ENCODE data around the gene SLC22A23.

DNA sequence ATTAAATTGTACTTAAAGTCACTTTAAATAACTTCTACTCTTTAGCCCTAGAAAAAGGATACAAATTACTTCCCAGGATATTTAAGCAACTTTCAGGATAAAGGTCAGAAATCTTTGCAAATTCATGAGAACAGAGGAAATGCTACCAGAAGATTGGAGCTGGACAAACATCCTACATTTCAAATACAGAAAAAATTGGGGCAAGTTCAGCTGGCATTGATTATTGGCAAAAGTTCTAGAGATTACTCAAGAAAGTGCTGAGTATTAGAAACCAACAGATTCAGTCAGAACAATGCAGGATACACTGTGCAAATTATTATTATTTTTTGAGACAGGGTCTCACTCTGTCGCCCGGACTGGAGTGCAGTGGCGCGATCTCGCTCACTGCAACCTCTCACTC lies 6.0 kb downstream of the SLC22A23 start:
- no peak for TF ChIP-seq POLR2A (IDR thresholded peaks at IDR 0.05)
- TF ChIP-seq, protein P1, sequence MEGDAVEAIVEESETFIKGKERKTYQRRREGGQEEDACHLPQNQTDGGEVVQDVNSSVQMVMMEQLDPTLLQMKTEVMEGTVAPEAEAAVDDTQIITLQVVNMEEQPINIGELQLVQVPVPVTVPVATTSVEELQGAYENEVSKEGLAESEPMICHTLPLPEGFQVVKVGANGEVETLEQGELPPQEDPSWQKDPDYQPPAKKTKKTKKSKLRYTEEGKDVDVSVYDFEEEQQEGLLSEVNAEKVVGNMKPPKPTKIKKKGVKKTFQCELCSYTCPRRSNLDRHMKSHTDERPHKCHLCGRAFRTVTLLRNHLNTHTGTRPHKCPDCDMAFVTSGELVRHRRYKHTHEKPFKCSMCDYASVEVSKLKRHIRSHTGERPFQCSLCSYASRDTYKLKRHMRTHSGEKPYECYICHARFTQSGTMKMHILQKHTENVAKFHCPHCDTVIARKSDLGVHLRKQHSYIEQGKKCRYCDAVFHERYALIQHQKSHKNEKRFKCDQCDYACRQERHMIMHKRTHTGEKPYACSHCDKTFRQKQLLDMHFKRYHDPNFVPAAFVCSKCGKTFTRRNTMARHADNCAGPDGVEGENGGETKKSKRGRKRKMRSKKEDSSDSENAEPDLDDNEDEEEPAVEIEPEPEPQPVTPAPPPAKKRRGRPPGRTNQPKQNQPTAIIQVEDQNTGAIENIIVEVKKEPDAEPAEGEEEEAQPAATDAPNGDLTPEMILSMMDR (IDR thresholded peaks at IDR 0.05), result no peak
- TF ChIP-seq POLR2AphosphoS5 (IDR thresholded peaks at IDR 0.05), result no peak
- TF ChIP-seq EP300 (IDR thresholded peaks at IDR 0.05), result no peak

All from stomach (tissue), 4 donors.